PC-3 (cell line): ENCODE data around the gene ITGA4. TPM values are rescaled to one million over a fixed set of nuclear protein-coding genes. Genes with fewer than 3 reads are reported as not detected.

Source experiments
- ATAC-seq: fragments of 200-7000 bp; cut with Tn5 transposase; 2 replicates; pipeline ENCODE4 v1.9.1; 2020; ENCODE audit warnings: mild to moderate bottlenecking, moderate library complexity
- BruUV-seq: library from RNA; stranded (reverse); fragments of 400-500 nt; replicated peaks from 2 replicates; lab custom pipeline; 2021; lab: Mats Ljungman, UMichigan
- CTCF ChIA-PET: fragments of 300-600 bp; sonication (Branson Sonifier 250); formaldehyde crosslinking; loops from one replicate; lab custom pipeline; 2022; ENCODE audit warnings: antibody characterized with exemption; lab: Charles Lee
- POLR2A ChIA-PET: fragments of 300-600 bp; sonication (Branson Sonifier 250); formaldehyde crosslinking; loops from one replicate; lab custom pipeline; 2022; ENCODE audit warnings: antibody characterized with exemption; ENCODE audit not compliant: unreplicated experiment; lab: Charles Lee
- DNase-seq: peaks from one replicate; pipeline ENCODE4 v3.0.0-alpha.2; 2015
- H2AFZ ChIP-seq: fragments of 300-600 bp; sonication (generic); 2 replicates; pipeline ENCODE4 v1.6.0; 2016; ENCODE audit warnings: antibody characterized with exemption, low read length
- H3F3A ChIP-seq: fragments of 300-600 bp; sonication (generic); one replicate; pipeline ENCODE4 v1.6.0; 2017; ENCODE audit warnings: antibody characterized with exemption, low read length, control low read depth, mild to moderate bottlenecking; ENCODE audit not compliant: unreplicated experiment
- H3K27ac ChIP-seq: fragments of 300-600 bp; sonication (generic); 2 replicates; pipeline ENCODE4 v1.5.1; 2016; ENCODE audit warnings: mild to moderate bottlenecking, low read length
- H3K27me3 ChIP-seq: fragments of 300-600 bp; sonication (generic); 2 replicates; pipeline ENCODE4 v1.6.1; 2016; ENCODE audit warnings: low read length, mixed read lengths
- H3K36me3 ChIP-seq: fragments of 300-600 bp; sonication (generic); 2 replicates; pipeline ENCODE4 v1.6.1; 2016; ENCODE audit warnings: low read depth, mixed run types, low read length, mixed read lengths
- H3K4me1 ChIP-seq: fragments of 300-600 bp; sonication (generic); 2 replicates; pipeline ENCODE4 v1.5.1; 2016; ENCODE audit warnings: low read length; ENCODE audit not compliant: insufficient read depth
- H3K4me2 ChIP-seq: fragments of 300-600 bp; sonication (generic); 2 replicates; pipeline ENCODE4 v1.6.0; 2016; ENCODE audit warnings: low read length
- H3K4me3 ChIP-seq: fragments of 300-600 bp; sonication (generic); 2 replicates; pipeline ENCODE4 v1.5.1; 2016; ENCODE audit warnings: mild to moderate bottlenecking, low read length, mixed read lengths
- H3K79me2 ChIP-seq: fragments of 300-600 bp; sonication (generic); 2 replicates; pipeline ENCODE4 v1.6.1; 2017; ENCODE audit warnings: low read length, mixed read lengths
- H3K9ac ChIP-seq: fragments of 300-600 bp; sonication (generic); 2 replicates; pipeline ENCODE4 v1.6.0; 2016; ENCODE audit warnings: mild to moderate bottlenecking, low read length
- H3K9me2 ChIP-seq: fragments of 300-600 bp; sonication (generic); replicated peaks from 2 replicates; pipeline ENCODE4 v1.6.1; 2016; ENCODE audit warnings: mixed run types, low read length, mixed read lengths
- H3K9me3 ChIP-seq: fragments of 300-600 bp; sonication (generic); 2 replicates; pipeline ENCODE4 v1.6.1; 2016; ENCODE audit warnings: low read length, mixed read lengths
- H4K20me1 ChIP-seq: fragments of 300-600 bp; sonication (generic); 2 replicates; pipeline ENCODE4 v1.6.1; 2016; ENCODE audit warnings: low read length, mixed read lengths
- CTCF ChIP-seq: fragments of 300-600 bp; sonication (generic); conservative IDR thresholded peaks from 2 replicates; pipeline ENCODE4 v1.5.1; 2017; ENCODE audit warnings: antibody characterized with exemption, low read depth, mild to moderate bottlenecking, low read length
- EZH2 ChIP-seq: fragments of 300-600 bp; sonication (generic); IDR thresholded peaks from one replicate; pipeline ENCODE4 v1.6.1; 2017; ENCODE audit warnings: antibody characterized with exemption, mild to moderate bottlenecking, low read length; ENCODE audit not compliant: unreplicated experiment
- EZH2phosphoT487 ChIP-seq: fragments of 300-600 bp; sonication (generic); IDR thresholded peaks from 2 replicates; pipeline ENCODE4 v1.6.1; 2018; ENCODE audit warnings: mild to moderate bottlenecking, antibody characterized with exemption, low read length, borderline replicate concordance
- intact Hi-C: fragments of 100-400 bp; cut with micrococcal nuclease; formaldehyde crosslinking; loops from 2 replicates; pipeline ENCODE4 v1.9.0; 2023
- total RNA-seq: library from RNA; depleted of rRNA; stranded (reverse); fragments of >200 nt; gene quantifications from 2 replicates; pipeline ENCODE4 v1.2.3, GENCODE V29; 2014

ITGA4 gene
- total RNA-seq, 1 experiment from 2014 or later, result 1.0 TPM

- Histone ChIP-seq H3K4me1 (no peaks in the 10 kb centered on the region), H3K79me2 (no peaks in the 10 kb centered on the region), H3K9me3 (no peaks in the 10 kb centered on the region), H2AFZ (no peak overlapping the region), H3K9me2 (no peaks in the 10 kb centered on the region), H3F3A (no peaks in the 10 kb centered on the region), H3K27me3 (no peaks in the 10 kb centered on the region), H3K9ac (no peak overlapping the region), H3K36me3 (no peaks in the 10 kb centered on the region), H3K27ac (no peak overlapping the region), H3K4me3 (no peak overlapping the region), H4K20me1 (no peaks in the 10 kb centered on the region), H3K4me2 (no peak overlapping the region)
- DNase-seq (peak; percentile 63), ATAC-seq (peak; percentile 66)
- TF ChIP-seq EZH2phosphoT487 (no peak), CTCF (peak; percentile 66)
- POLR2A ChIA-PET, result no interaction called here
- intact Hi-C loops, result loop anchor here (1.0 kb wide), 1 partner anchor 277 kb away; no protein-coding TSS in a partner anchor
- BruUV-seq, result no TSS peak
- CTCF ChIA-PET, result no interaction called here
These were observed 18.9 kb upstream of the ITGA4 start for GRCh38 chr2:181438261-181438660.

- no peaks in the 10 kb centered on the region for H3K79me2 ChIP-seq
- no peak overlapping the region for H3K4me2 ChIP-seq
- intact Hi-C loops, result no loop called here
- CTCF ChIA-PET, result interaction anchor here (0.5 kb wide), 1 partner anchor 235 kb away, joined by 3 read pairs; no protein-coding TSS in a partner anchor
- no peak for TF ChIP-seq EZH2
- no peak for TF ChIP-seq CTCF
- no TSS peak for BruUV-seq
- no peak for ATAC-seq
- no peak overlapping the region for H3K27ac ChIP-seq
- no peak overlapping the region for H3K4me3 ChIP-seq
- no peaks in the 10 kb centered on the region for H3K27me3 ChIP-seq
- H3F3A ChIP-seq, result no peaks in the 10 kb centered on the region
- H3K9ac ChIP-seq, result no peak overlapping the region
- no peaks in the 10 kb centered on the region for H4K20me1 ChIP-seq
- H3K9me3 ChIP-seq, result no peaks in the 10 kb centered on the region
- H3K4me1 ChIP-seq, result no peaks in the 10 kb centered on the region
- POLR2A ChIA-PET, result no interaction called here
- H3K36me3 ChIP-seq, result no peaks in the 10 kb centered on the region
- H3K9me2 ChIP-seq, result no peaks in the 10 kb centered on the region
- no peak for DNase-seq
- H2AFZ ChIP-seq, result no peak overlapping the region
These were observed 16.8 kb upstream of the ITGA4 start for GRCh38 chr2:181440344-181440743.

- H3K27ac ChIP-seq, result no peak overlapping the region
- BruUV-seq, result no TSS peak
- H3K9me3 ChIP-seq, result no peaks in the 10 kb centered on the region
- no peaks in the 10 kb centered on the region for H3K36me3 ChIP-seq
- H3K9ac ChIP-seq, result no peak overlapping the region
- ATAC-seq, result no peak
- no peaks in the 10 kb centered on the region for H3K27me3 ChIP-seq
- H3K4me2 ChIP-seq, result no peak overlapping the region
- H3F3A ChIP-seq, result no peaks in the 10 kb centered on the region
- no peak for DNase-seq
- no peak overlapping the region for H2AFZ ChIP-seq
- no peaks in the 10 kb centered on the region for H3K4me1 ChIP-seq
- ChIA-PET POLR2A (no interaction called here), CTCF (no interaction called here)
- no peaks in the 10 kb centered on the region for H4K20me1 ChIP-seq
- intact Hi-C loops, result no loop called here
- no peaks in the 10 kb centered on the region for H3K79me2 ChIP-seq
- H3K4me3 ChIP-seq, result no peak overlapping the region
- H3K9me2 ChIP-seq, result no peaks in the 10 kb centered on the region
- TF ChIP-seq CTCF, result no peak
These were observed 16.3 kb upstream of the ITGA4 start for GRCh38 chr2:181440919-181441318.
